Smooth muscle cell (in vitro differentiated cells): ENCODE data around the gene CD70. TPM values are rescaled to one million over a fixed set of nuclear protein-coding genes. Genes with fewer than 3 reads are reported as not detected.
"Not testable (repeated sequence)": the region's sequence is repeated elsewhere in the genome, so short reads cannot be mapped to it uniquely, and the experiment has no call there.

ENCODE experiments used
- DNase-seq: peaks from one replicate; lab custom pipeline; 2025; ENCODE audit not compliant: unreplicated experiment; lab: John Stamatoyannopoulos, UW
- H2AFZ ChIP-seq: fragments of 200-600 bp; sonication (generic); 2 replicates; pipeline ENCODE4 v1.6.0; 2016; ENCODE audit warnings: antibody characterized with exemption, low read depth, mild to moderate bottlenecking
- H3F3A ChIP-seq: fragments of 200-600 bp; sonication (generic); 2 replicates; pipeline ENCODE4 v1.6.0; 2017; ENCODE audit warnings: antibody characterized with exemption, low read depth
- H3K27ac ChIP-seq: fragments of 200-600 bp; sonication (generic); 2 replicates; pipeline ENCODE4 v1.5.1; 2016; ENCODE audit warnings: low read depth, mild to moderate bottlenecking
- H3K27me3 ChIP-seq: fragments of 200-600 bp; sonication (generic); 2 replicates; pipeline ENCODE4 v1.6.1; 2016; ENCODE audit warnings: low read depth, mild to moderate bottlenecking
- H3K36me3 ChIP-seq: fragments of 200-600 bp; sonication (generic); 2 replicates; pipeline ENCODE4 v1.5.1; 2016; ENCODE audit warnings: low read depth
- H3K4me1 ChIP-seq: fragments of 200-600 bp; sonication (generic); 2 replicates; pipeline ENCODE4 v1.5.1; 2016; ENCODE audit warnings: low read depth
- H3K4me2 ChIP-seq: fragments of 200-600 bp; sonication (generic); 2 replicates; pipeline ENCODE4 v1.6.0; 2016; ENCODE audit warnings: mild to moderate bottlenecking
- H3K4me3 ChIP-seq: fragments of 200-600 bp; sonication (generic); 2 replicates; pipeline ENCODE4 v1.5.1; 2016; ENCODE audit warnings: mild to moderate bottlenecking
- H3K79me2 ChIP-seq: fragments of 200-600 bp; sonication (generic); 2 replicates; pipeline ENCODE4 v1.6.0; 2016; ENCODE audit warnings: low read depth, mild to moderate bottlenecking
- H3K9ac ChIP-seq: fragments of 200-600 bp; sonication (generic); 2 replicates; pipeline ENCODE4 v1.6.0; 2016; ENCODE audit warnings: low read depth
- H3K9me3 ChIP-seq: fragments of 200-600 bp; sonication (generic); replicated peaks from 2 replicates; pipeline ENCODE4 v1.5.1; 2016; ENCODE audit warnings: low read depth
- H4K20me1 ChIP-seq: fragments of 200-600 bp; sonication (generic); 2 replicates; pipeline ENCODE4 v1.6.0; 2016; ENCODE audit warnings: low read depth
- WGBS: methylation state at CpG from one replicate; pipeline ENCODE4 v1.1.7; 2016; ENCODE audit warnings: low lambda C conversion rate; 5-methylcytosine and 5-hydroxymethylcytosine counted together
- polyA plus RNA-seq: library from polyadenylated mRNA; unstranded; fragments of >200 nt; fragmentation: Nextera tagmentation; extraction: Ambion mirVana; gene quantifications from 2 replicates; pipeline ENCODE4 v1.2.1, GENCODE V29; 2016
- total RNA-seq: library from RNA; depleted of rRNA; stranded (reverse); fragments of >200 nt; gene quantifications from 2 replicates; pipeline ENCODE4 v1.2.3, GENCODE V29; 2014
- TF ChIP-seq, protein P1 (sequence below): fragments of 200-600 bp; sonication (generic); IDR thresholded peaks from 2 replicates; pipeline ENCODE4 v1.5.1; 2017; ENCODE audit warnings: borderline replicate concordance, mild to moderate bottlenecking, antibody characterized with exemption; ENCODE audit not compliant: insufficient read depth, poor library complexity, severe bottlenecking

CD70 gene
- total and polyA plus RNA-seq, 2 experiments from 2014 or later, result 0.54 TPM; not detected in 1

- Histone ChIP-seq H3K4me3 (peak overlapping the region; percentile 29), H2AFZ (peak overlapping the region; percentile 59), H4K20me1 (no peaks in the 10 kb centered on the region), H3K27ac (no peak overlapping the region), H3K4me2 (peak overlapping the region; percentile 71), H3F3A (no peaks in the 10 kb centered on the region), H3K36me3 (no peaks in the 10 kb centered on the region), H3K79me2 (no peaks in the 10 kb centered on the region), H3K9me3 (no peaks in the 10 kb centered on the region), H3K4me1 (peaks cover 6% of the 10 kb centered on the region), H3K27me3 (peaks cover 70% of the 10 kb centered on the region), H3K9ac (no peak overlapping the region)
- TF ChIP-seq, protein P1, sequence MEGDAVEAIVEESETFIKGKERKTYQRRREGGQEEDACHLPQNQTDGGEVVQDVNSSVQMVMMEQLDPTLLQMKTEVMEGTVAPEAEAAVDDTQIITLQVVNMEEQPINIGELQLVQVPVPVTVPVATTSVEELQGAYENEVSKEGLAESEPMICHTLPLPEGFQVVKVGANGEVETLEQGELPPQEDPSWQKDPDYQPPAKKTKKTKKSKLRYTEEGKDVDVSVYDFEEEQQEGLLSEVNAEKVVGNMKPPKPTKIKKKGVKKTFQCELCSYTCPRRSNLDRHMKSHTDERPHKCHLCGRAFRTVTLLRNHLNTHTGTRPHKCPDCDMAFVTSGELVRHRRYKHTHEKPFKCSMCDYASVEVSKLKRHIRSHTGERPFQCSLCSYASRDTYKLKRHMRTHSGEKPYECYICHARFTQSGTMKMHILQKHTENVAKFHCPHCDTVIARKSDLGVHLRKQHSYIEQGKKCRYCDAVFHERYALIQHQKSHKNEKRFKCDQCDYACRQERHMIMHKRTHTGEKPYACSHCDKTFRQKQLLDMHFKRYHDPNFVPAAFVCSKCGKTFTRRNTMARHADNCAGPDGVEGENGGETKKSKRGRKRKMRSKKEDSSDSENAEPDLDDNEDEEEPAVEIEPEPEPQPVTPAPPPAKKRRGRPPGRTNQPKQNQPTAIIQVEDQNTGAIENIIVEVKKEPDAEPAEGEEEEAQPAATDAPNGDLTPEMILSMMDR, result no peak
- 1% methylated on average over 21 of the region's 27 CpGs for WGBS
- DNase-seq, result no peak
These were observed 3.7 kb downstream of the CD70 start for GRCh38 chr19:6587093-6587820.

DNA sequence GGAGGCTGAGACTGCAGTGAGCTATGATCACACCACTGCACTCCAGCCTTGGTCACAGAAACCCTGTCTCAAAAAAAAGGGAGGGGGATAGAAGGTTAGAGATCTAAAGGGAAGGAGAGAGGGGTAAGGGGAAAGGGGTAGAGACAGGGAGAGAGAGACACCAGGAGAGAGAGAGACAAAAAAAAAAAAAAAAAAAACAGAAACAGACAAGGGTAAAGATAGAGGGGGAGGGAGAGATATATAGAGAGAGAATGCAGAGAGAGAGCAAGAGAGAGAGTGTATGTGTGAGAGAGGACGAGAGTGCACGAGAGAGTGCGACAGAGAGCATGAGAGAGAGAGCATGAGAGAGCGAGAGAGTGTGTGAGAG is 4.2 kb downstream of the CD70 start:
- no peaks in the 10 kb centered on the region for H3K79me2 ChIP-seq
- peaks cover 6% of the 10 kb centered on the region for H3K4me1 ChIP-seq
- no peaks in the 10 kb centered on the region for H3K9me3 ChIP-seq
- no peaks in the 10 kb centered on the region for H3K36me3 ChIP-seq
- no peak for DNase-seq
- peak overlapping the region; percentile 71 for H3K4me2 ChIP-seq
- H2AFZ ChIP-seq, result peak overlapping the region; percentile 59
- H3F3A ChIP-seq, result no peaks in the 10 kb centered on the region
- TF ChIP-seq, protein P1, result no peak
- H4K20me1 ChIP-seq, result no peaks in the 10 kb centered on the region
- 2% methylated on average over 4 of the region's 4 CpGs for WGBS
- peak overlapping the region; percentile 29 for H3K4me3 ChIP-seq
- H3K27ac ChIP-seq, result no peak overlapping the region
- H3K9ac ChIP-seq, result no peak overlapping the region
- H3K27me3 ChIP-seq, result peaks cover 66% of the 10 kb centered on the region

- Histone ChIP-seq H3K4me2 (no peak overlapping the region), H3K4me1 (peaks cover 4% of the 10 kb centered on the region), H3K36me3 (no peaks in the 10 kb centered on the region), H3K27ac (no peak overlapping the region), H3K9me3 (no peaks in the 10 kb centered on the region), H3K4me3 (no peak overlapping the region), H3K9ac (no peak overlapping the region), H3F3A (no peaks in the 10 kb centered on the region), H4K20me1 (no peaks in the 10 kb centered on the region), H3K79me2 (no peaks in the 10 kb centered on the region), H3K27me3 (peaks cover 60% of the 10 kb centered on the region), H2AFZ (no peak overlapping the region)
- TF ChIP-seq, protein P1, result no peak
- WGBS, result 64% methylated on average over 14 of the region's 14 CpGs
- no peak for DNase-seq
These were observed 4.9 kb downstream of the CD70 start for GRCh38 chr19:6586056-6586455.

GRCh38 chr19:6582515-6583484 is 8.2 kb downstream of the CD70 start:
- DNase-seq, H3F3A ChIP-seq, H3K36me3 ChIP-seq, H3K79me2 ChIP-seq, H2AFZ ChIP-seq, H3K9me3 ChIP-seq, H3K4me3 ChIP-seq, H3K9ac ChIP-seq, H4K20me1 ChIP-seq, H3K4me2 ChIP-seq, H3K4me1 ChIP-seq, H3K27ac ChIP-seq: not testable (repeated sequence)
- peaks cover 27% of the 10 kb centered on the region for H3K27me3 ChIP-seq
- 85% methylated on average over 14 of the region's 16 CpGs for WGBS
